Naive B cell (primary cell): ENCODE results near the gene TMEM129. TPM values are rescaled to one million over a fixed set of nuclear protein-coding genes. Genes with fewer than 3 reads are reported as not detected.
A peak's percentile ranks its signal among the peaks of the same experiment; 100 is the strongest.

ENCODE experiments used
- ATAC-seq, 2 donors: fragments of 150-1000 bp; cut with Tn5 transposase; 2 replicates each; pipeline ENCODE4 v1.10.0; 2021; ENCODE audit warnings: low read depth in 2 of 2, mild to moderate bottlenecking in 2 of 2, moderate library complexity in 2 of 2
- DNase-seq: peaks from one replicate; pipeline ENCODE4 v3.0.0; 2022
- H3K27ac Mint-ChIP-seq, 6 donors: one replicate each; pipeline ENCODE4 v1.8.0; 2020 to 2022; ENCODE audit warnings: mild to moderate bottlenecking in 6 of 6, mixed read lengths in 6 of 6, moderate library complexity in 5 of 6, inconsistent platforms in 2 of 6
- H3K27me3 Mint-ChIP-seq, 3 donors: one replicate each; pipeline ENCODE4 v1.8.0; 2021 to 2022; ENCODE audit warnings: mixed read lengths in 3 of 3, mild to moderate bottlenecking in 1 of 3
- H3K36me3 Mint-ChIP-seq, 2 donors: one replicate each; pipeline ENCODE4 v1.8.0; 2020 to 2022; ENCODE audit warnings: mixed read lengths in 2 of 2, inconsistent platforms in 1 of 2, mild to moderate bottlenecking in 1 of 2
- H3K4me1 Mint-ChIP-seq, 3 donors: one replicate each; pipeline ENCODE4 v1.8.0; 2020 to 2022; ENCODE audit warnings: mixed read lengths in 3 of 3, inconsistent platforms in 1 of 3, mild to moderate bottlenecking in 1 of 3, moderate library complexity in 1 of 3
- H3K4me3 Mint-ChIP-seq, 8 donors: one replicate each; pipeline ENCODE4 v1.8.0; 2020 to 2022; ENCODE audit warnings: mild to moderate bottlenecking in 8 of 8, mixed read lengths in 8 of 8, moderate library complexity in 8 of 8, inconsistent platforms in 2 of 8
- H3K9me3 Mint-ChIP-seq, 7 donors: one replicate each; pipeline ENCODE4 v1.8.0; 2020 to 2022; ENCODE audit warnings: mixed read lengths in 7 of 7, mild to moderate bottlenecking in 5 of 7, inconsistent platforms in 2 of 7, moderate library complexity in 1 of 7
- polyA plus RNA-seq, 6 donors: library from polyadenylated mRNA; unstranded; fragments of 300-500 nt; fragmentation: Illumina TruSeq; gene quantifications; one replicate each; pipeline ENCODE4 v1.2.3, GENCODE V29; 2021; ENCODE audit warnings: low read depth in 6 of 6

The TMEM129 gene
- 10 to 100 TPM; 29.6 to 43.7 (median 34.7) TPM for polyA plus RNA-seq

DNA sequence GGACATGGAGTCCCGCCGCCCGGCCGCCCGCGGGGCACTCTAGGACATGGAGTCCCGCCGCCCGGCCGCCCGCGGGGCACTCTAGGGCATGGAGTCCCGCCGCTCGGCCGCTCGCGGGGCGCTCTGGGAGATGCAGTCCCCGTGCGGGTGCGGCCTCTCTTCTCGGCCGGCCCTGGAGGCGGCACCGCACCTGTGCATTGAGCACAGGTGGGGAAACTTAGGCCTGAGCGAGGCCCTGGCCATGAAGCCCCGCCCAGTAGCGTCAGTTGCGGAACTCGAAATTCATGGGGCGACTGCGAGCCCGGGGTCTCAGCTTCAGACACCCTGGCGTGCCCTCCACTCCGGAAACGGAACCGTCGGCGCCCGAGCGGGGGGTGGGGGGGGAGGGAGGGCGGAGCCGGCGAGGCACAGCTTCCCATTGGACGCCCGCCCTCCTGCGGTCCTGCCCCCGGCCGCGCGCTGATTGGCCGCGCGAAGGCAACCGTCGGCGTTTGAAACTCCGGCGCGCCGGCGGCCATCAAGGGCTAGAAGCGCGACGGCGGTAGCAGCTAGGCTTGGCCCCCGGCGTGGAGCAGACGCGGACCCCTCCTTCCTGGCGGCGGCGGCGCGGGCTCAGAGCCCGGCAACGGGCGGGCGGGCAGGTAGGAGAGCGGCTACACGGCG lies at the start of gene TMEM129, which contains the start of gene TACC3:
TSS of gene TMEM129 (minus strand) at position 321 of the 663 bp plus-strand sequence. CDS start 486 bp downstream, outside the sequence.
TSS of gene TACC3 (plus strand) at position 519 of the 663 bp plus-strand sequence. CDS start 1,901 bp downstream, outside the sequence.
- H3K4me3 Mint-ChIP-seq: peak within 1 kb of the TSS; percentile 82 to 95 (median 90)
- H3K27ac Mint-ChIP-seq: peak within 1 kb of the TSS; percentile 99 to 100 (median 100)
- no peaks in the 10 kb centered on the region for H3K36me3 Mint-ChIP-seq
- H3K27me3 Mint-ChIP-seq: no peaks in the 10 kb centered on the region
- DNase-seq (peak; percentile 95), ATAC-seq (peak; percentile 69 to 79)
- no peaks in the 10 kb centered on the region for H3K9me3 Mint-ChIP-seq
- peaks cover 34 to 60% (median 41%) of the 10 kb centered on the region in 3 donors for H3K4me1 Mint-ChIP-seq

DNA sequence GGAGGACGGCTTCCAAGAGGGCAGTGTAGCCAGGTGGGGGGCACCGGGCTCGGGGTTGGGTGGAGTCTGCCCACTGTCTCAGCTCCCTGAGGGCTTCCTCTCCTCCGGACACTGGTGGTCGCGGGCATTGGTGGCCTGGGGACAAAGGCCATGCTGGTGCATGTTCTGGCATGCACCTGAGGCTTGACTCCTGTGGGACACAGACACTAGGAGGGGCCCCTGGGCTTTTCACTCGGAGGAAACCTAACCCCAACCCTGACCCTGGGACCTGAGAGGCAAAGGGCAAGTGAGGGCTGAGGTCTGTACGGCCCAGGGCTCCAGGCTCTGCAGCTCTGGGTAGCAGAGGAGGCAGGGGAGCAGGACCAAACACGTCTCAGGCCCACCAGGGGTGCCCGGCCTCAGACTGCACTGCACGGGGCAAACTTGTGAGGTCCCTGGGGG lies 49.7 kb upstream of the TMEM129 start:
- no peak for DNase-seq
- Mint-ChIP-seq H3K27me3 (peaks cover 0 to 33% (median 9%) of the 10 kb centered on the region in 3 donors), H3K27ac (no peak overlapping the region), H3K9me3 (no peaks in the 10 kb centered on the region), H3K4me3 (no peak overlapping the region), H3K4me1 (peaks cover 8 to 14% (median 8%) of the 10 kb centered on the region in 3 donors), H3K36me3 (no peaks in the 10 kb centered on the region)
- no peak for ATAC-seq

DNA sequence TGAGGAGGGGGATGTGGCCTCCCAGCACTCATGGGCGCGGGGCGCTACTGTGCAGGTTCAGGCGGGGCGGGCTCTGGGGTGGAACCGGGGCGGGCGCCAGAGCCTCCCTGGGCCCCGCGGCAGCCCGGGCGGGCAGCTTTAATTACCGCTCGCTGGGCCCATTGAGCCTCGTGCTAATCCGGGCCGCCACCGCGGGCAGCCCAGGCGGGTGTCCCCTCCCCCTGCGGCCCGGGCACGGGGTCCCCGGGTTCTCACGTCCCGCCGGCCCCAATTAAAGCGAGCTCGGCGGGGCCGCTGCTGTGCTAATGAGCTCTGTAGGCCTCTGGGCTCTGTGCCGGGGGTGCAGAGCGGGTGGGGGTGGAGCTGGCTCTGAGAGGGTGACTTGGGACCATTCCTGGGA lies 49.1 kb upstream of the TMEM129 start:
- Mint-ChIP-seq H3K9me3 (no peaks in the 10 kb centered on the region), H3K4me1 (peaks cover 8 to 17% (median 10%) of the 10 kb centered on the region in 3 donors), H3K27ac (no peak overlapping the region), H3K27me3 (peaks cover 0 to 38% (median 14%) of the 10 kb centered on the region in 3 donors), H3K4me3 (no peak overlapping the region), H3K36me3 (no peaks in the 10 kb centered on the region)
- ATAC-seq (no peak), DNase-seq (no peak)

GRCh38 chr4:1769692-1770091 lies 48.6 kb upstream of the TMEM129 start:
- DNase-seq (no peak), ATAC-seq (no peak)
- H3K27ac Mint-ChIP-seq: no peak overlapping the region
- H3K4me3 Mint-ChIP-seq: peak overlapping the region in 2 of 8 donors; percentile 41 to 59
- peaks cover 0 to 44% (median 19%) of the 10 kb centered on the region in 3 donors for H3K27me3 Mint-ChIP-seq
- no peaks in the 10 kb centered on the region for H3K36me3 Mint-ChIP-seq
- H3K4me1 Mint-ChIP-seq: peaks cover 8 to 17% (median 10%) of the 10 kb centered on the region in 3 donors
- H3K9me3 Mint-ChIP-seq: no peaks in the 10 kb centered on the region

DNA sequence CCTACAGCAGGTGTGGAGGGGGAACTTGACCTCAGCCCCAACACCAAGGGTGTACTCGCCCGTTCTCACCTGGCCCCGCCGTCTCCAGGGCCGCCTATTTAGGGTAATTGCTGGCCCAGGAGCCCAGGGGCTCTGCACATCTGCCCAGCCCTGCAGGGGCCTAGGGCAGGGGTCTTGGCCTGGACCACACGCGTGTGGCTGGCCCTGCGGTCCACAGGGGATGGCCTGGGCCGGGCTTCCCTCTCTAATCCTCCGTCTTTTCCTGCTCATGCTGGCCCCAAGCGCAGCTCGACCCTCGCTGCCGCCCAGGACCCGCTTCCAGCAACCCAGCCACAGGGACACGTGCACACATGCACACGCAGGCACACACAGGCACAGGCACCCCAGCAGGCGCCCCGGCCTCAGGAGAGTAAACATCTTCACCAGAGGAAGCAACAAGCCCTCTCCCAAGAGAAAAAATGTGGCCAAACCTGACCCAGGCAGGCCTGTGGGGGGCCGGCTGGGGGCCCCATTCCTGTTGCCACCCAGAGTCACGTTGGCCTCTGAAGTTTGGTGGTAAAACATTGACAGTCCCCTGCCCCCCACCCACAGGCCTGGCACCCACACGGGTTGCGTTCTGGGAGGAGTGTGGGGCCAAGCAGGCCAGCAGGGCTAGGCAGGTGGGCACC lies 47.4 kb upstream of the TMEM129 start:
- Mint-ChIP-seq H3K4me1 (peaks cover 12 to 24% (median 15%) of the 10 kb centered on the region in 3 donors), H3K9me3 (no peaks in the 10 kb centered on the region), H3K36me3 (no peaks in the 10 kb centered on the region), H3K4me3 (peak overlapping the region; percentile 67 to 89 (median 82)), H3K27ac (peak overlapping the region in 1 of 6 donors; percentile 51), H3K27me3 (peaks cover 0 to 44% (median 27%) of the 10 kb centered on the region in 3 donors)
- ATAC-seq (no peak), DNase-seq (no peak)

DNA sequence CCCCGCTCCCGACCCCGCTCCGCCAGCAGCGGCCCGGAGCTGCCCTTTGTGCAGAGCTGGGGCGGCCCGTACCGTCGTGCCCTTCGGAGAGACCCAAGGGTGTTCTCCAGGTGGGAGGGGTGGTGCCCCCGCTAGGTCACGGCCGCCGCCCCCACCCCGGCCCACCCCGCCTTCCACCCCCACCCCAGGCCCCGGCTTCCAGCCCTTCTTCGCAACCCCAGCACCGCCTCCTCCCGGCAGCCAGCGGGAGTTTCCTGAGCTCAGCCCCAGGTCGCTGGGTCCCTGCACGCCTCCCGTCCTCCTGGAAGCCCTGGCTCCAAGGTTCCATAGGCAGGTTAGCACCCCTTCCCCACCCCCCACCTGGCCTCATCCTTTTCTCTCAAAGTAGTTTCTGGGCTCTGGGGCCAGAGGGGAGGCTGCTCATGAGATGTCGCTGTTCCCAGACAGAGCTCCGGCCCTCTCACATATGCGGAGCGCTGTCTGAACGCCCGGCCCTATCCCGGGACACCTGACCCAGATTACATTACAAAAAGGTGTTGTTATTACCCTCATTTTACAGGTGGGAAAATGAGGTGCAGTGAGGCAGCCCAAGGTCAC lies 46.7 kb upstream of the TMEM129 start:
- peaks cover 12 to 24% (median 15%) of the 10 kb centered on the region in 3 donors for H3K4me1 Mint-ChIP-seq
- DNase-seq (no peak), ATAC-seq (peak; percentile 43 to 50)
- H3K27me3 Mint-ChIP-seq: peaks cover 0 to 44% (median 27%) of the 10 kb centered on the region in 3 donors
- H3K27ac Mint-ChIP-seq: peak overlapping the region in 2 of 6 donors; percentile 51 to 78
- no peaks in the 10 kb centered on the region for H3K36me3 Mint-ChIP-seq
- no peaks in the 10 kb centered on the region for H3K9me3 Mint-ChIP-seq
- peak overlapping the region; percentile 53 to 89 (median 80) for H3K4me3 Mint-ChIP-seq

DNA sequence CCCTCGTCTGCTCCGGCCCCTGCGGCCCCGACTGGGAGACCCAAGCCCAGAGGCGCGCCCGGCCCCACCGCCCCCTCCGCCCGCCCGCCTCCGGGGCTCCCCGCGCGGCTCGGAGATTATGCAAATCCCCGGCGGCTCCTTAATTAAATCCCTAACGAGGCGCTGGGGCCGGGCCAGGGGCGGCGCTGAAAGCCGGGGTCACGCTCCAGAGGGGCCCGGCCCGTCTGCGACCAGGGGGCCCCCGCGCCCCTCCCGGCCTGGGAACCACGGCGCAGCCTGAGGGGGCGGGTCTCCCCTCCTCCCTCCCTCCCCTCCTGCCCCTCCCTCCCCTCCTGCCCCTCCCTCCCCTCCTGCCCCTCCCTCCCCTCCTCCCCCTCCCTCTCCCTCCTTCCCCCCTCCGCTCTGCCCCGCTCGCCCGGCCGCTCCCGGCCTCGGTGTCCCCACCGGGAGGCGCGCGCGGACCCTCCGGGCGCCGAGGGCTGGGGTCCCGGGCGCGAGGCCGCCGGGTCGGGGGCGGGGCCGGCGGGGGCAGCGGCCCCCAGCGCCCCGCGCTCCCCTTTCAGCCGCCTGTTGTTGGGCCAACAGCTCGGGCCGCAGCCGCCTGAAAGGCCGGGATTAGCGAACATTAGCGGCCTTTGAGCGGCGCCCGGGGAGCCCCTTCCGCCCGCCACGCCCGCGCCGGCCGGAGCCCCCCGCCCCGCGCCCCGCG lies 46.1 kb upstream of the TMEM129 start:
- Mint-ChIP-seq H3K27ac (no peak overlapping the region), H3K9me3 (no peaks in the 10 kb centered on the region), H3K36me3 (no peaks in the 10 kb centered on the region), H3K4me3 (peak overlapping the region in 1 of 8 donors; percentile 84), H3K27me3 (peaks cover 0 to 49% (median 27%) of the 10 kb centered on the region in 3 donors), H3K4me1 (peaks cover 12 to 24% (median 15%) of the 10 kb centered on the region in 3 donors)
- DNase-seq: peak; percentile 29
- peak; percentile 66 to 67 for ATAC-seq

- DNase-seq (no peak), ATAC-seq (no peak)
- peak overlapping the region in 1 of 6 donors; percentile 66 for H3K27ac Mint-ChIP-seq
- peaks cover 12 to 24% (median 15%) of the 10 kb centered on the region in 3 donors for H3K4me1 Mint-ChIP-seq
- no peaks in the 10 kb centered on the region for H3K9me3 Mint-ChIP-seq
- peaks cover 0 to 47% (median 27%) of the 10 kb centered on the region in 3 donors for H3K27me3 Mint-ChIP-seq
- peak overlapping the region in 6 of 8 donors; percentile 10 to 84 (median 36) for H3K4me3 Mint-ChIP-seq
- no peaks in the 10 kb centered on the region for H3K36me3 Mint-ChIP-seq
These were observed 45.3 kb upstream of the TMEM129 start for GRCh38 chr4:1766106-1767060.

DNA sequence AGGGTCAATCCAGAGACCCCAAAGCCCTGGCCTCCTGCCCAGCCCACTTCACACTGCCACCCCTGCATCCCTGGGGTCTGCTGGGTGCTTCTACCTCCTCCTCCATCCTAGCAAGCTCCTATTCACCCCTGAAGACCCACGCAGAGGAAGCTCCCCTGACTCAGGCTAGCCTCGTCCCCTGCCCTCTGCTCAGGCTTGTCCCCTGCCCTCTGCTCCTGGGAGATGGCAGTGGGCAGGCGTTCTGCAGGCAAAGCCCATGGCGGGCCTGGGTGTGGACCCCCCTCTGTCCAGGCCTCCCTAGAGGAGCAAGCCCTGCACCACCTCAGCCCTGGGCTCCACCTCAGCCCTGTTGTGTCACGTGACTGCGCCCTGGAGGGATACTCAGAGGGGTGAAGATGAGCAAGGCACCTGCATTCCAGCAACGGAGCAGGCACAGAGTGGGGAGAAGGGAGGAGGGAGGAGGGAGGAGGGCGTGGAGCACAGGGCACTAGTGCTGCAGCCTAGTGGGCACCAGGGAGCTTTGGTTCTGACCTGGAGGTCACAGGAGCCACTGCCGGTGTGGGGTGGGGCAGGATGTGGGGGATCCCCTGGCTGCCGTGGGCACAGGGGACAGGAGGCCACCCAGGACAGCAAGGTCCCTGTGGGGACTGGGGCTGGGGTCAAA lies 44.4 kb upstream of the TMEM129 start:
- peaks cover 0 to 47% (median 27%) of the 10 kb centered on the region in 3 donors for H3K27me3 Mint-ChIP-seq
- peak overlapping the region in 4 of 8 donors; percentile 35 to 65 (median 40) for H3K4me3 Mint-ChIP-seq
- ATAC-seq: no peak
- peaks cover 12 to 24% (median 15%) of the 10 kb centered on the region in 3 donors for H3K4me1 Mint-ChIP-seq
- H3K36me3 Mint-ChIP-seq: no peaks in the 10 kb centered on the region
- H3K9me3 Mint-ChIP-seq: no peaks in the 10 kb centered on the region
- peak overlapping the region in 1 of 6 donors; percentile 66 for H3K27ac Mint-ChIP-seq
- no peak for DNase-seq

- DNase-seq: no peak
- H3K27me3 Mint-ChIP-seq: peaks cover 0 to 45% (median 27%) of the 10 kb centered on the region in 3 donors
- H3K4me3 Mint-ChIP-seq: peak overlapping the region in 1 of 8 donors; percentile 12
- H3K4me1 Mint-ChIP-seq: peaks cover 15 to 28% (median 16%) of the 10 kb centered on the region in 3 donors
- ATAC-seq: no peak
- H3K9me3 Mint-ChIP-seq: no peaks in the 10 kb centered on the region
- H3K27ac Mint-ChIP-seq: peak overlapping the region in 1 of 6 donors; percentile 30
- H3K36me3 Mint-ChIP-seq: no peaks in the 10 kb centered on the region
These were observed 43.5 kb upstream of the TMEM129 start for GRCh38 chr4:1764670-1765069.

- H3K27ac Mint-ChIP-seq: no peak overlapping the region
- ATAC-seq (peak; percentile 17 to 22), DNase-seq (no peak)
- peaks cover 13 to 26% (median 14%) of the 10 kb centered on the region in 3 donors for H3K4me1 Mint-ChIP-seq
- peak overlapping the region in 1 of 8 donors; percentile 35 for H3K4me3 Mint-ChIP-seq
- H3K36me3 Mint-ChIP-seq: no peaks in the 10 kb centered on the region
- no peaks in the 10 kb centered on the region for H3K9me3 Mint-ChIP-seq
- peaks cover 0 to 39% (median 24%) of the 10 kb centered on the region in 3 donors for H3K27me3 Mint-ChIP-seq
These were observed 42.5 kb upstream of the TMEM129 start for GRCh38 chr4:1763550-1764080.
